ENCODE measurements around the gene HMGCL. TPM values are rescaled to one million over a fixed set of nuclear protein-coding genes. Genes with fewer than 3 reads are reported as not detected.

The HMGCL gene
- total and polyA plus RNA-seq, 2 of the 13 experiments (the other 11 are each of a cell fraction or from before 2014, with no cell fraction given) = 21.3 to 41.4 TPM

GRCh38 chr1:23825076-23825761 lies at the start of gene HMGCL (continued):
- TF ChIP-seq FUBP1 (CRISPR knock-in tag; IDR thresholded peaks at IDR 0.05; ENCODE audit: borderline replicate concordance) = no peak
- no peak for TF ChIP-seq DNMT3B (CRISPR knock-in tag; conservative IDR thresholded peaks at IDR 0.05)
- peak; percentile 88; the same call in 1 of the 2 replicates for TF ChIP-seq MYC (CRISPR knock-in tag; IDR thresholded peaks at IDR 0.05; ENCODE audit: borderline replicate concordance)
- no peak for TF ChIP-seq STAT5B (CRISPR knock-in tag; IDR thresholded peaks at IDR 0.05)
- TF ChIP-seq, protein P1, sequence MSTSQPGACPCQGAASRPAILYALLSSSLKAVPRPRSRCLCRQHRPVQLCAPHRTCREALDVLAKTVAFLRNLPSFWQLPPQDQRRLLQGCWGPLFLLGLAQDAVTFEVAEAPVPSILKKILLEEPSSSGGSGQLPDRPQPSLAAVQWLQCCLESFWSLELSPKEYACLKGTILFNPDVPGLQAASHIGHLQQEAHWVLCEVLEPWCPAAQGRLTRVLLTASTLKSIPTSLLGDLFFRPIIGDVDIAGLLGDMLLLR (CRISPR knock-in tag; IDR thresholded peaks at IDR 0.05) = no peak
- peak; percentile 87 for TF ChIP-seq EED (CRISPR knock-in tag; IDR thresholded peaks at IDR 0.05)
- peak; percentile 9; the same call in 1 of the 2 replicates for TF ChIP-seq CTCF (CRISPR knock-in tag; IDR thresholded peaks at IDR 0.05)
- TF ChIP-seq MLXIP (CRISPR knock-in tag; IDR thresholded peaks at IDR 0.05; ENCODE audit: borderline replicate concordance) = peak; percentile 94
- TF ChIP-seq SMYD3 (CRISPR knock-in tag; IDR thresholded peaks at IDR 0.05) = 0 out of 2 replicates have a peak, but pooled peaks have one; percentile 57
- peak; percentile 47 for TF ChIP-seq ZFP1 (CRISPR knock-in tag; IDR thresholded peaks at IDR 0.05)
- TF ChIP-seq, protein P2, sequence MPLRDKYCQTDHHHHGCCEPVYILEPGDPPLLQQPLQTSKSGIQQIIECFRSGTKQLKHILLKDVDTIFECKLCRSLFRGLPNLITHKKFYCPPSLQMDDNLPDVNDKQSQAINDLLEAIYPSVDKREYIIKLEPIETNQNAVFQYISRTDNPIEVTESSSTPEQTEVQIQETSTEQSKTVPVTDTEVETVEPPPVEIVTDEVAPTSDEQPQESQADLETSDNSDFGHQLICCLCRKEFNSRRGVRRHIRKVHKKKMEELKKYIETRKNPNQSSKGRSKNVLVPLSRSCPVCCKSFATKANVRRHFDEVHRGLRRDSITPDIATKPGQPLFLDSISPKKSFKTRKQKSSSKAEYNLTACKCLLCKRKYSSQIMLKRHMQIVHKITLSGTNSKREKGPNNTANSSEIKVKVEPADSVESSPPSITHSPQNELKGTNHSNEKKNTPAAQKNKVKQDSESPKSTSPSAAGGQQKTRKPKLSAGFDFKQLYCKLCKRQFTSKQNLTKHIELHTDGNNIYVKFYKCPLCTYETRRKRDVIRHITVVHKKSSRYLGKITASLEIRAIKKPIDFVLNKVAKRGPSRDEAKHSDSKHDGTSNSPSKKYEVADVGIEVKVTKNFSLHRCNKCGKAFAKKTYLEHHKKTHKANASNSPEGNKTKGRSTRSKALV (CRISPR knock-in tag; IDR thresholded peaks at IDR 0.05) = peak; percentile 74
- no peak; the same call in 1 of the 2 replicates for TF ChIP-seq MIXL1 (CRISPR knock-in tag; IDR thresholded peaks at IDR 0.05)
- no peak for TF ChIP-seq ZNF879 (CRISPR knock-in tag; IDR thresholded peaks at IDR 0.05)
- TF ChIP-seq ZNF687 (CRISPR knock-in tag; IDR thresholded peaks at IDR 0.05) = peak; percentile 95
- no peak for TF ChIP-seq HOXA9 (CRISPR knock-in tag; IDR thresholded peaks at IDR 0.05; ENCODE audit: borderline replicate concordance)
